H1 (cell line): Measurements from ENCODE around the gene MAGI1. TPM values are rescaled to one million over a fixed set of nuclear protein-coding genes. Genes with fewer than 3 reads are reported as not detected.

Experiments
- CTCF ChIA-PET: fragments of 300-600 bp; sonication (Branson Sonifier 250); formaldehyde crosslinking; loops from one replicate; lab custom pipeline; 2021; ENCODE audit not compliant: partially characterized antibody; lab: Charles Lee
- POLR2A ChIA-PET: fragments of 300-600 bp; sonication (Branson Sonifier 250); formaldehyde crosslinking; loops from one replicate; lab custom pipeline; 2021; ENCODE audit warnings: inconsistent platforms; ENCODE audit not compliant: partially characterized antibody; lab: Charles Lee
- DNase-seq, 2 experiments: peaks; one replicate each; pipeline versions ENCODE4 v3.0.0 to v3.0.0-alpha.2; 2010 to 2022; ENCODE audit warnings: low spot score in 2 of 2, low read depth in 1 of 2, mixed read lengths in 1 of 2
- FAIRE-seq: peaks from 2 replicates; lab custom pipeline; 2011; peaks lifted over from hg19 to GRCh38; lab: Jason Lieb, UNC
- H2AFZ ChIP-seq: 2 replicates; pipeline ENCODE4 v1.8.1; 2012; ENCODE audit warnings: low read length, inconsistent platforms
- H2AK5ac ChIP-seq: 2 replicates; pipeline ENCODE4 v1.6.1; 2013; ENCODE audit warnings: low read depth, low read length
- H2BK120ac ChIP-seq: replicated peaks from 2 replicates; pipeline ENCODE3; 2013; ENCODE audit warnings: low read depth, low read length, inconsistent platforms
- H2BK12ac ChIP-seq: 2 replicates; pipeline ENCODE4 v1.6.1; 2013; ENCODE audit warnings: low read depth, low read length
- H2BK15ac ChIP-seq: 2 replicates; pipeline ENCODE4 v1.6.1; 2013; ENCODE audit warnings: low read length
- H2BK20ac ChIP-seq: 2 replicates; pipeline ENCODE4 v1.6.1; 2013; ENCODE audit warnings: low read length
- H2BK5ac ChIP-seq: 2 replicates; pipeline ENCODE4 v1.6.1; 2013; ENCODE audit warnings: low read depth, low read length
- H3K14ac ChIP-seq: 2 replicates; pipeline ENCODE4 v1.6.1; 2013; ENCODE audit warnings: inconsistent platforms; ENCODE audit not compliant: insufficient read length
- H3K18ac ChIP-seq: 2 replicates; pipeline ENCODE4 v1.6.1; 2013; ENCODE audit warnings: low read length; ENCODE audit errors: extremely low read depth
- H3K23ac ChIP-seq: 2 replicates; pipeline ENCODE4 v1.6.1; 2013; ENCODE audit warnings: inconsistent platforms; ENCODE audit not compliant: insufficient read length
- H3K23me2 ChIP-seq: 2 replicates; pipeline ENCODE4 v1.6.1; 2013; ENCODE audit warnings: low read depth, low read length
- H3K27ac ChIP-seq: 2 replicates; pipeline ENCODE4 v1.6.1; 2011; ENCODE audit warnings: low read depth, low read length, inconsistent platforms
- H3K27me3 ChIP-seq, 4 experiments: replicated peaks in 1 of 4; 1 replicate in 1 of 4; 2 replicates in 3 of 4; pipeline versions ENCODE4 v1.6.1 to v1.8.1; 2011 to 2013; ENCODE audit warnings: low read length in 3 of 4, mild to moderate bottlenecking in 3 of 4, inconsistent platforms in 2 of 4, mixed read lengths in 2 of 4, moderate library complexity in 1 of 4; ENCODE audit not compliant: control insufficient read depth in 3 of 4, insufficient read depth in 3 of 4; ENCODE audit errors: extremely low read depth in 1 of 4
- H3K36me3 ChIP-seq, 4 experiments: 2 replicates each; pipeline versions ENCODE4 v1.6.1 to v1.8.1; 2011 to 2013; ENCODE audit warnings: mild to moderate bottlenecking in 4 of 4, low read length in 3 of 4, moderate library complexity in 2 of 4, control low read depth in 1 of 4, inconsistent platforms in 1 of 4; ENCODE audit not compliant: insufficient read depth in 4 of 4, control insufficient read depth in 2 of 4
- H3K4ac ChIP-seq: replicated peaks from 2 replicates; pipeline ENCODE3; 2013; ENCODE audit warnings: low read length, low read depth, mixed read lengths, inconsistent platforms; ENCODE audit not compliant: insufficient read length
- H3K4me1 ChIP-seq, 4 experiments: replicated peaks in 1 of 4; 1 replicate in 1 of 4; 2 replicates in 3 of 4; pipeline versions ENCODE4 v1.6.1 to v1.8.1; 2011 to 2013; ENCODE audit warnings: low read length in 3 of 4, inconsistent platforms in 2 of 4, mixed read lengths in 1 of 4; ENCODE audit not compliant: insufficient read depth in 4 of 4, control insufficient read depth in 3 of 4
- H3K4me2 ChIP-seq, 2 experiments: 2 replicates each; pipeline versions ENCODE4 v1.6.1 to v1.8.1; 2011 to 2013; ENCODE audit warnings: low read depth in 2 of 2, low read length in 2 of 2, control low read depth in 1 of 2, inconsistent platforms in 1 of 2, mild to moderate bottlenecking in 1 of 2; ENCODE audit not compliant: insufficient read depth in 1 of 2
- H3K4me3 ChIP-seq, 4 experiments: fragments of 200-600, 300-600 bp in 1 of 4; sonication (generic), shearing (Covaris generic), sonication (Bioruptor Twin) in 1 of 4; 2 replicates each; pipeline versions ENCODE4 v1.5.1 to v1.8.1; 2011 to 2016; ENCODE audit warnings: low read length in 4 of 4, low read depth in 3 of 4, control low read depth in 2 of 4, inconsistent platforms in 2 of 4, mild to moderate bottlenecking in 2 of 4, mixed read lengths in 1 of 4, moderate library complexity in 1 of 4; ENCODE audit not compliant: insufficient read depth in 2 of 4; ENCODE audit errors: extremely low read depth in 1 of 4
- H3K56ac ChIP-seq: replicated peaks from 2 replicates; pipeline ENCODE3; 2013; ENCODE audit warnings: low read depth, mild to moderate bottlenecking, mixed read lengths, low read length, inconsistent platforms; ENCODE audit not compliant: insufficient read length
- H3K79me1 ChIP-seq: 2 replicates; pipeline ENCODE4 v1.6.1; 2013; ENCODE audit warnings: low read depth, low read length, control low read depth
- H3K79me2 ChIP-seq, 2 experiments: 2 replicates each; pipeline versions ENCODE4 v1.6.1 to v1.8.1; 2012 to 2013; ENCODE audit warnings: low read length in 2 of 2, mild to moderate bottlenecking in 2 of 2, inconsistent platforms in 1 of 2; ENCODE audit not compliant: insufficient read depth in 2 of 2, control insufficient read depth in 1 of 2
- H3K9ac ChIP-seq, 4 experiments: replicated peaks in 1 of 4; 1 replicate in 1 of 4; 2 replicates in 3 of 4; pipeline versions ENCODE4 v1.6.1 to v1.8.1; 2011 to 2013; ENCODE audit warnings: low read depth in 3 of 4, low read length in 3 of 4, control low read depth in 2 of 4, mild to moderate bottlenecking in 2 of 4, moderate library complexity in 2 of 4, inconsistent platforms in 1 of 4; ENCODE audit errors: extremely low read depth in 1 of 4
- H3K9me3 ChIP-seq, 2 experiments: 2 replicates each; pipeline versions ENCODE4 v1.6.1 to v1.8.1; 2012 to 2013; ENCODE audit warnings: mild to moderate bottlenecking in 2 of 2, moderate library complexity in 2 of 2, control low read depth in 1 of 2, inconsistent platforms in 1 of 2, low read depth in 1 of 2, low read length in 1 of 2, mixed read lengths in 1 of 2; ENCODE audit not compliant: insufficient read depth in 2 of 2
- H4K20me1 ChIP-seq, 2 experiments: replicated peaks in 1 of 2; 2 replicates each; pipeline versions ENCODE3 to v1.8.1; 2011 to 2013; ENCODE audit warnings: inconsistent platforms in 2 of 2, low read length in 2 of 2, mild to moderate bottlenecking in 1 of 2; ENCODE audit not compliant: insufficient read depth in 2 of 2, control insufficient read depth in 1 of 2
- H4K5ac ChIP-seq: 2 replicates; pipeline ENCODE4 v1.6.1; 2013; ENCODE audit warnings: low read length, low read depth, mixed read lengths, inconsistent platforms; ENCODE audit not compliant: insufficient read length
- H4K8ac ChIP-seq: 2 replicates; pipeline ENCODE4 v1.8.0; 2013; ENCODE audit warnings: mild to moderate bottlenecking, moderate library complexity, low read length, inconsistent platforms; ENCODE audit not compliant: insufficient read depth; ENCODE audit errors: extremely low read depth
- H4K91ac ChIP-seq: replicated peaks from 2 replicates; pipeline ENCODE3; 2013; ENCODE audit warnings: low read length, mixed read lengths, inconsistent platforms; ENCODE audit not compliant: insufficient read length
- BRCA1 ChIP-seq: IDR thresholded peaks from 2 replicates; pipeline ENCODE4 v1.6.1; 2012; ENCODE audit warnings: low read depth, low read length, improper control_type of control experiment
- CBX5 ChIP-seq: fragments of 300-800, 300-1000 bp; sonication (generic); IDR thresholded peaks from 2 replicates; pipeline ENCODE4 v1.7.1; 2016; ENCODE audit warnings: antibody characterized with exemption, low read length, low read depth
- EP300 ChIP-seq, 2 experiments: IDR thresholded peaks; 1 replicate in 1 of 2; 2 replicates in 1 of 2; pipeline ENCODE4 v1.6.1; 2011 to 2012; ENCODE audit warnings: low read depth in 2 of 2, low read length in 2 of 2, mild to moderate bottlenecking in 2 of 2, borderline replicate concordance in 1 of 2, inconsistent platforms in 1 of 2, moderate library complexity in 1 of 2
- FOSL1 ChIP-seq: IDR thresholded peaks from 2 replicates; pipeline ENCODE4 v1.6.1; 2011; ENCODE audit warnings: mild to moderate bottlenecking, low read depth, low read length, moderate library complexity; ENCODE audit not compliant: insufficient read depth
- HDAC2 ChIP-seq, 2 experiments: fragments of 300-600 bp in 1 of 2; sonication (generic) in 1 of 2; IDR thresholded peaks; 2 replicates each; pipeline ENCODE4 v1.6.1; 2011 to 2012; ENCODE audit warnings: low read depth in 2 of 2, low read length in 2 of 2, mild to moderate bottlenecking in 2 of 2, moderate library complexity in 2 of 2, borderline replicate concordance in 1 of 2, inconsistent platforms in 1 of 2
- KDM1A ChIP-seq: fragments of 200-600, 300-600 bp; sonication (generic); IDR thresholded peaks from 2 replicates; pipeline ENCODE4 v1.7.1; 2016; ENCODE audit warnings: mild to moderate bottlenecking, low read length, borderline replicate concordance
- SP1 ChIP-seq: IDR thresholded peaks from 2 replicates; pipeline ENCODE4 v1.6.1; 2011; ENCODE audit warnings: low read depth, low read length
- SRF ChIP-seq: IDR thresholded peaks from 2 replicates; pipeline ENCODE4 v1.6.1; 2011; ENCODE audit warnings: mild to moderate bottlenecking, low read depth, low read length, moderate library complexity
- SUZ12 ChIP-seq: fragments of 200-600 bp; sonication (generic); IDR thresholded peaks from 2 replicates; pipeline ENCODE4 v1.6.1; 2012; ENCODE audit warnings: mild to moderate bottlenecking, inconsistent platforms, low read length, moderate library complexity, mixed read lengths
- TCF12 ChIP-seq: IDR thresholded peaks from 2 replicates; pipeline ENCODE4 v1.6.1; 2011; ENCODE audit warnings: low read depth, mild to moderate bottlenecking, low read length
- WGBS, 2 experiments: shearing (Covaris generic) in 1 of 2; methylation state at CpG; one replicate each; pipeline versions ENCODE4 v1.1.6 to v1.1.7; 2013 to 2015; ENCODE audit warnings: low lambda C conversion rate in 2 of 2, mixed read lengths in 2 of 2, inconsistent platforms in 1 of 2, low coverage in 1 of 2, missing lambda C conversion rate in 1 of 2; ENCODE audit not compliant: insufficient replicate concordance in 2 of 2, insufficient coverage in 1 of 2, insufficient read length in 1 of 2; ENCODE audit errors: extremely low coverage in 1 of 2, missing lambda C conversion rate in 1 of 2; 5-methylcytosine and 5-hydroxymethylcytosine counted together
- polyA plus RNA-seq, 7 experiments: library from polyadenylated mRNA; depleted of rRNA in 3 of 7; stranded (reverse) in 5 of 7; unstranded in 2 of 7; fragments of >200 nt in 5 of 7; fragments of 200-250 nt in 2 of 7; gene quantifications; 1 replicate in 5 of 7; 2 replicates in 1 of 7; 4 replicates in 1 of 7; pipeline versions ENCODE4 v1.2.1 to v1.2.3, GENCODE V29; 2011 to 2013; ENCODE audit warnings: missing spikeins in 2 of 7, mixed read lengths in 2 of 7
- total RNA-seq: library from RNA; stranded (reverse); fragmentation: NEBNext Ultra II Directional; extraction: Animal tissue kit (Norgen Biotek cat#: 25700); gene quantifications from 2 replicates; pipeline ENCODE4 v1.2.1, GENCODE V29; 2021

Gene MAGI1
- total and polyA plus RNA-seq, 2 of the 8 experiments (the other 6 are each of a cell fraction or from before 2014, with no cell fraction given) = 19.8 to 78.0 TPM

DNA sequence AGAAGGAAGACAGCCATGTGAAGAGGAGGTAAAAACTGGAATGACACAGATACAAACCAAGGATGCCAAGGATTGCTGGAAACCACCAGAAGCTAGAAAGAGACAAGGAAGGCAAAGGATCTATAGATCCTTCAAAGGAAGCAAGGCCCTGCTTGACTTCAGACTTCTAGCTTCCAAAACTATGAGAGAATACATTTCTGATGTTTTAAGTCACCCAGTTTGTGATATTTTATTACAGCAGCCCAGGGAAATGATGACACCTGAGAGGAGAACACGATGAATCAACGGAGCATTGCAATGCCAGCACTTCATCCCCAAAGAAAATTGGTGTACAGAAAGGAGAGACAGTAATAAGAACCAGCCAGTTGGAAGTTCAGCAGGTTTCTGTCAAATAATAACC is 116.3 kb downstream of the MAGI1 start:
- no peak overlapping the region for H3K4ac ChIP-seq
- no peak overlapping the region for H3K56ac ChIP-seq
- H2AK5ac ChIP-seq = no peak overlapping the region
- DNase-seq (no peak), FAIRE-seq (no peak)
- H4K20me1 ChIP-seq = no peaks in the 10 kb centered on the region
- H3K79me2 ChIP-seq = peaks cover 0 to 74% of the 10 kb centered on the region in 2 experiments; a peak in 3 of 4 replicates
- H2BK5ac ChIP-seq = no peak overlapping the region
- no peak overlapping the region for H3K18ac ChIP-seq
- H2AFZ ChIP-seq = no peak overlapping the region
- H3K27me3 ChIP-seq = no peaks in the 10 kb centered on the region
- peaks cover 0 to 4% of the 10 kb centered on the region in 2 experiments; a peak in 2 of 4 replicates for H3K9me3 ChIP-seq
- H2BK15ac ChIP-seq = no peak overlapping the region
- no peak overlapping the region for H4K8ac ChIP-seq
- no peak overlapping the region for H2BK20ac ChIP-seq
- no peaks in the 10 kb centered on the region for H3K23me2 ChIP-seq
- no peak overlapping the region for H4K91ac ChIP-seq
- no peak overlapping the region for H3K14ac ChIP-seq
- WGBS, 2 experiments = 92% methylated on average over 2 of the region's 2 CpGs; no CpG with 5 or more reads in 1 of the 2 experiments
- H2BK12ac ChIP-seq = no peak overlapping the region
- ChIA-PET POLR2A (no interaction called here), CTCF (no interaction called here)
- H4K5ac ChIP-seq = no peak overlapping the region
- no peaks in the 10 kb centered on the region for H3K36me3 ChIP-seq
- H3K4me3 ChIP-seq = no peak overlapping the region
- no peak overlapping the region for H3K9ac ChIP-seq
- peaks cover 4% of the 10 kb centered on the region; the same call in 1 of the 2 replicates for H3K79me1 ChIP-seq
- H3K23ac ChIP-seq = no peak overlapping the region
- no peak overlapping the region for H3K27ac ChIP-seq
- no peak for TF ChIP-seq TCF12
- no peak for TF ChIP-seq CBX5
- TF ChIP-seq BRCA1 = no peak
- TF ChIP-seq SP1 = no peak
- TF ChIP-seq SUZ12 = no peak
- TF ChIP-seq SRF = no peak
- TF ChIP-seq HDAC2 (IDR thresholded peaks at IDR 0.05; ENCODE audit: borderline replicate concordance in 1 of 2, low read depth in 2 of 2, low read length in 2 of 2) = no peak
- TF ChIP-seq KDM1A = no peak
- TF ChIP-seq EP300 (IDR thresholded peaks at IDR 0.05; ENCODE audit: borderline replicate concordance in 1 of 2, low read depth in 2 of 2, low read length in 2 of 2) = no peak
- TF ChIP-seq FOSL1 = no peak
- no peak overlapping the region for H3K4me2 ChIP-seq
- H2BK120ac ChIP-seq = no peak overlapping the region
- peaks cover 0 to 9% (median 2%) of the 10 kb centered on the region in 4 experiments; a peak in 4 of 7 replicates for H3K4me1 ChIP-seq
